ENCODE measurements around the gene EXOC6. TPM values are rescaled to one million over a fixed set of nuclear protein-coding genes. Genes with fewer than 3 reads are reported as not detected.

Gene EXOC6
- polyA plus RNA-seq, 4 donors, result 6.7 to 17.5 (median 9.6) TPM

DNA sequence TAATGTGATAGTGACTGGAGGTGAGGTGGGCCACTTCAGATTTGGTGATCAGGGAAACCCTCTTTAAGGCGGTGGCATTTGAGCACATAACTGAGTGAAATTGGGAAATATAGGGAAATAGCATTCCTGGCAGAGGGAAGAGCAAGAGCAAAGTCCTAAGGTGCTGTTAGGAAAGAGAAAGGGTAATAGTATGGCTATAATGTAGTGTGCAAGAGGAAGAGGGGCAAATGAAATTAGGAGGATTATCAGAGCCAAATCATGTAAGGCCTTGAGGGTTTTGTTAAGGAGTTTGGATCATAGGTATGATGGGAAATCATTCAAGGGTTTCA lies 184.5 kb downstream of the EXOC6 start:
- Histone ChIP-seq H3K4me1 (ENCODE audit: control insufficient read depth in 3 of 3, insufficient read depth in 2 of 3, low read depth in 1 of 3, low read length in 2 of 3) (peaks cover 0 to 16% (median 3%) of the 10 kb centered on the region in 3 donors), H3K9me3 (ENCODE audit: control insufficient read depth in 2 of 2, insufficient read depth in 1 of 2, low read depth in 1 of 2, low read length in 1 of 2) (peaks cover 0 to 3% of the 10 kb centered on the region in 2 donors), H3K27ac (ENCODE audit: low read depth in 1 of 3, low read length in 2 of 3) (no peak overlapping the region), H3K27me3 (ENCODE audit: control insufficient read depth in 3 of 3, insufficient read depth in 3 of 3, low read length in 3 of 3) (no peaks in the 10 kb centered on the region), H3K4me3 (ENCODE audit: low read depth in 1 of 3, low read length in 3 of 3) (no peak overlapping the region), H3K36me3 (ENCODE audit: control insufficient read depth in 3 of 3, insufficient read depth in 2 of 3, low read depth in 1 of 3, low read length in 3 of 3) (no peaks in the 10 kb centered on the region)
- peak; percentile 37 to 42 for DNase-seq
- 48 to 72% (median 68%) methylated on average over 1 of the region's 1 CpG for WGBS, 3 donors
- no peak for FAIRE-seq

DNA sequence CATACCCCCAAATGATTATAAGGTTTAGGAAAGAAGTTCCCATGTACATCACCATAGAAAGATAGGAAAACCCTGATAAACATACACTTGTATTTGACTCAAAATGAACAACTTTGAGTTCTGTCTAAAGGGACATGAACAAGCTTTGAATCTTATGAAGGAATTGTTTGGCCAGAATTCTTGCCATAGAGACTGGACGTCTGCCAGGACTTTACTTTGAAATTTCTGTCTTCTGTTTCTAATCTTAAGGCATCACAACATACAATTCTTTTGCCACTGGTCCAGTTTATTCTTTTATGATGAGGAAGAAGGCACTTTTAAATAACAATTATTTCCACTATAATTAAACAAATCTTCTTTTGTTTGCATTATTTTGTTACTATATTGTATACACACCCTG lies 186.1 kb downstream of the EXOC6 start:
- no peaks in the 10 kb centered on the region for H3K36me3 ChIP-seq (ENCODE audit: control insufficient read depth in 3 of 3, insufficient read depth in 2 of 3, low read depth in 1 of 3, low read length in 3 of 3)
- no peak overlapping the region for H3K4me3 ChIP-seq (ENCODE audit: low read depth in 1 of 3, low read length in 3 of 3)
- DNase-seq (no peak), FAIRE-seq (no peak)
- H3K9me3 ChIP-seq (ENCODE audit: control insufficient read depth in 2 of 2, insufficient read depth in 1 of 2, low read depth in 1 of 2, low read length in 1 of 2), result no peaks in the 10 kb centered on the region
- peaks cover 0 to 16% (median 3%) of the 10 kb centered on the region in 3 donors for H3K4me1 ChIP-seq (ENCODE audit: control insufficient read depth in 3 of 3, insufficient read depth in 2 of 3, low read depth in 1 of 3, low read length in 2 of 3)
- H3K27me3 ChIP-seq (ENCODE audit: control insufficient read depth in 3 of 3, insufficient read depth in 3 of 3, low read length in 3 of 3), result no peaks in the 10 kb centered on the region
- 19 to 40% (median 36%) methylated on average over 1 of the region's 1 CpG for WGBS, 3 donors
- no peak overlapping the region for H3K27ac ChIP-seq (ENCODE audit: low read depth in 1 of 3, low read length in 2 of 3)

DNA sequence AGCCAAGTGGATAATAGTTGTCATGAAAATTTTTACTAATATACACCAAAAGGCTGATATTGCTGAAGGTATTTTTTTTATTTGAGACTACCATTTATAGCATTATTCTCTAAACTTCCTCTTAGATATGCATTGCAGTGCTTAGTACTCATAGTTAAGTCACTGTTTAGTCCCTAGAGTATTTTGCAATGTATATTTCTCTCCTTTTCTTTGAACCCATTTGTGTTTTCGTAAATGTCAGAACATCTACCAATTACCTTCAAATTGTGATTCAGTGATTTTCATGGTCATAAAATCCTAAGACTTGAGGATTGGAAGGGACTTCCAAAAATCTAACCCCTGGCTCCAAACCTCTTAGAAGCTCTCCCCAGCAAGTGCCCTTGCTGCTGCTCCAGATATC lies 190.8 kb downstream of the EXOC6 start:
- Histone ChIP-seq H3K4me3 (ENCODE audit: low read depth in 1 of 3, low read length in 3 of 3) (no peak overlapping the region), H3K9me3 (ENCODE audit: control insufficient read depth in 2 of 2, insufficient read depth in 1 of 2, low read depth in 1 of 2, low read length in 1 of 2) (no peaks in the 10 kb centered on the region), H3K4me1 (ENCODE audit: control insufficient read depth in 3 of 3, insufficient read depth in 2 of 3, low read depth in 1 of 3, low read length in 2 of 3) (peaks cover 0 to 10% (median 2%) of the 10 kb centered on the region in 3 donors), H3K27me3 (ENCODE audit: control insufficient read depth in 3 of 3, insufficient read depth in 3 of 3, low read length in 3 of 3) (no peaks in the 10 kb centered on the region), H3K36me3 (ENCODE audit: control insufficient read depth in 3 of 3, insufficient read depth in 2 of 3, low read depth in 1 of 3, low read length in 3 of 3) (no peaks in the 10 kb centered on the region), H3K27ac (ENCODE audit: low read depth in 1 of 3, low read length in 2 of 3) (no peak overlapping the region)
- 97 to 100% (median 100%) methylated on average over 1 of the region's 1 CpG for WGBS, 3 donors
- no peak for FAIRE-seq
- DNase-seq, result no peak

DNA sequence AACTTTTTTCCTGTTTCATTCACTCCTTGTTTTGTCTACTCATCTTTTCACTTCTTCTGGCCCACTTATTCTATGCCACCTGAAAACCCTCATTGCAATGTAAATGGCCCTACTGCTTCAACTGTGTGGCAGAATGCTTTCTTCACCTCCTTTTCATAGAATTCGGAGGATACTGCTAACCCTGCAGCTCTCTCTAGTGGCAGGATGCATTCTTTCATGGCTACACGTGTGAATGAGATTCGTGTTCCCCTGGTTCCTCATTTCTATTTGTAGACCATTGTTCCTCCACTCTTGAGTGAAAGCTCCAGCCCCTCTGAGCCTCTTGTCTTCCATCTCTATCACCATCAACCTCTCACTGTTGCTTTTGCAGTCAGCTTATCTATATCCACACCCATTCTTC lies 191.4 kb downstream of the EXOC6 start:
- DNase-seq, result peak in 1 of 2 donors; percentile 39
- no peaks in the 10 kb centered on the region for H3K9me3 ChIP-seq (ENCODE audit: control insufficient read depth in 2 of 2, insufficient read depth in 1 of 2, low read depth in 1 of 2, low read length in 1 of 2)
- no peak for FAIRE-seq
- no peak overlapping the region for H3K4me3 ChIP-seq (ENCODE audit: low read depth in 1 of 3, low read length in 3 of 3)
- H3K27ac ChIP-seq (ENCODE audit: low read depth in 1 of 3, low read length in 2 of 3), result no peak overlapping the region
- H3K36me3 ChIP-seq (ENCODE audit: control insufficient read depth in 3 of 3, insufficient read depth in 2 of 3, low read depth in 1 of 3, low read length in 3 of 3), result no peaks in the 10 kb centered on the region
- H3K4me1 ChIP-seq (ENCODE audit: control insufficient read depth in 3 of 3, insufficient read depth in 2 of 3, low read depth in 1 of 3, low read length in 2 of 3), result peaks cover 0 to 6% (median 2%) of the 10 kb centered on the region in 3 donors
- H3K27me3 ChIP-seq (ENCODE audit: control insufficient read depth in 3 of 3, insufficient read depth in 3 of 3, low read length in 3 of 3), result no peaks in the 10 kb centered on the region
- WGBS, 3 donors, result 32 to 46% (median 43%) methylated on average over 3 of the region's 3 CpGs

DNA sequence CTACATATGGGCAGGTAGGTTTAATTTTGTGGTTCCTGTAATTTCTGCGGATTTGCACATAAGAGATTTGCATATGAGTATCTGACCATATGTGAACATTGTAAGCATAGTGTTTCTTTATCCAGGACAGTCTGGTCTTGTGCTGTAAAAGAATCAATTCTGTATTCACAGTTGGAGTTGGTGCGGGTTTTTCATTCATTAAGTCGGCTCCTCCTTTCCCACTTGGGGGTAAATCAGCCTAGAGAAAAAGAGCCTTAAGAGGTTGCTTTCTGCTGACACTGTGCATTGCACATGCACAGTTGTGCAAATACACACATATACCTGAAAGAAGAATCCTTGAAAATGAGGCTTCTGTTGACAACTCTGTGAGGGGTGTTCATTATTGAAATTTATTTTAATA lies 206.2 kb downstream of the EXOC6 start:
- Histone ChIP-seq H3K4me1 (ENCODE audit: control insufficient read depth in 3 of 3, insufficient read depth in 2 of 3, low read depth in 1 of 3, low read length in 2 of 3) (no peaks in the 10 kb centered on the region), H3K9me3 (ENCODE audit: control insufficient read depth in 2 of 2, insufficient read depth in 1 of 2, low read depth in 1 of 2, low read length in 1 of 2) (no peaks in the 10 kb centered on the region), H3K36me3 (ENCODE audit: control insufficient read depth in 3 of 3, insufficient read depth in 2 of 3, low read depth in 1 of 3, low read length in 3 of 3) (peaks cover 0 to 2% (median 0%) of the 10 kb centered on the region in 3 donors), H3K4me3 (ENCODE audit: low read depth in 1 of 3, low read length in 3 of 3) (no peak overlapping the region), H3K27ac (ENCODE audit: low read depth in 1 of 3, low read length in 2 of 3) (no peak overlapping the region), H3K27me3 (ENCODE audit: control insufficient read depth in 3 of 3, insufficient read depth in 3 of 3, low read length in 3 of 3) (peaks cover 0 to under 1% (median 0%) of the 10 kb centered on the region in 3 donors)
- WGBS, 3 donors, result 93 to 98% (median 96%) methylated on average over 3 of the region's 3 CpGs
- FAIRE-seq, result no peak
- no peak for DNase-seq

DNA sequence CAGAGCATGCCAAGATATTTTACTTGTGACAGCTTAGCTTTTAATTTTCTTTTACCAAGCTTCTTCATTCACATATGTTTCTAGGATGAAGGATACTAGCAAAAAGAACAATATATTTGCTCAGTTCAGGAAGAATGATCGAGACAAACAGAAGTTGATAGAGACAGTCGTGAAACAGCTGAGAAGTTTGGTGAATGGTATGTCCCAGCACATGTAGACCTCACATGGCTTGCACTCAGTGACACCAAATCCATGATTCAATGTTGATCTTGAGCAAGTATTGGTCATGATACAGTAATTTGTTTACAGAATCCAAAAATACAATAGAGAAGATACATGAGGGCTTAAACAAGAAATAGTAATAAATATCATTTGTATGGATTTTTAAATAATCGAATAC lies 209.8 kb downstream of the EXOC6 start:
- 96 to 98% (median 97%) methylated on average over 3 of the region's 3 CpGs for WGBS, 3 donors
- no peak for DNase-seq

DNA sequence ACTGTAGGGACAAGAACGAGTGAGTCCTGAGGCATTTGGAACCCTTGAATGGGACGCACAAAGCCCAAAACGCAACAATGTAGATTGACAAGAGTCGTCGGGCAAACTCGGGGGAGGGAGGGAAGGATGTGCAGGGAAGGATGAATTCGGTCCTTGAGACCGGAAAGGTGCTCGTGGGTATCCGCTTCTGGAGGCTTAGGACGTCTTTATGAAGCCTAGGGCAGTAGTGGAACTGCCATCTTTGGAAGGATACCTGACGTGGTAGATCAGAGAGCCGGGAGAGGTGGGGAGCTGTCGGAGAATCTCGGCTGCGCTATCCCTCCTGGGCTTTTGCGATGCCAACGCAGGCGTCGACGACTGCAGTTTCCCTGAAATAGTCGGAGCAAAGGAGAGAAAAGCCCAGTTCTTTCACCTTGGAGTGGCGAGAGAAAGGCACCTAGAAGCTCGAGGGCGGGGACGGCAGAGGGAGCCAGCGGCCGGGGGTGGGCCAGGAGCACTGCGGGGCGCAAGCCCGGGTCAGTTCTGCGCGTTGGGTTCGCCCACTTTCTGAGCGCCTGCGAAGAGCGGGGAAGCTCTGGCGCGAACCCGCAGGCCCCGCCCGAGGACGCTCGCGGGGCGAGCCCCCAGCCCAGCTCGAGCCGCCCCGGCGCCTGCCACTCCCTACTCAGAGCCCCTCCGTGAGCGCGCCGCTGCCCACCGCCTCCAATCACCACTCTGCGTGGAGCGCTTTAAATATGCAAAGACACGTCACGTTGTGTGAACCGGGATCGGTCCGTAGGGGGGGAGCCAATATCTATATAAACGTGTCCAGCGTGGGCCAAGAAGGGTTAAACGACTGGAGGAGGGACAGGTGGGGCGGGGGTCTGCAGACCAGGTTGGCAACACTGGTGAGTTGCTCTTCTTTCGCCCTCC lies 211.9 kb downstream of the EXOC6 start, which contains the start of gene CYP26C1:
CYP26C1 (plus strand) TSS at position 824 of the 912 bp plus-strand sequence. CDS start 466 bp downstream, outside the sequence.
- no peak for DNase-seq
- Histone ChIP-seq H3K4me1 (ENCODE audit: control insufficient read depth in 3 of 3, insufficient read depth in 2 of 3, low read depth in 1 of 3, low read length in 2 of 3) (peaks cover 0 to 10% (median 6%) of the 10 kb centered on the region in 3 donors), H3K27ac (ENCODE audit: low read depth in 1 of 3, low read length in 2 of 3) (no peak within 1 kb of the TSS), H3K27me3 (ENCODE audit: control insufficient read depth in 3 of 3, insufficient read depth in 3 of 3, low read length in 3 of 3) (peaks cover 9 to 57% (median 24%) of the 10 kb centered on the region in 3 donors), H3K9me3 (ENCODE audit: control insufficient read depth in 2 of 2, insufficient read depth in 1 of 2, low read depth in 1 of 2, low read length in 1 of 2) (no peaks in the 10 kb centered on the region), H3K4me3 (ENCODE audit: low read depth in 1 of 3, low read length in 3 of 3) (no peak within 1 kb of the TSS), H3K36me3 (ENCODE audit: control insufficient read depth in 3 of 3, insufficient read depth in 2 of 3, low read depth in 1 of 3, low read length in 3 of 3) (no peaks in the 10 kb centered on the region)
- WGBS, 3 donors, result 25 to 36% (median 28%) methylated on average over 61 to 67 of the region's 67 CpGs
- no peak for FAIRE-seq

More for the DNA sequence above, 209.8 kb downstream of the EXOC6 start:
- FAIRE-seq, result no peak
- no peak overlapping the region for H3K4me3 ChIP-seq (ENCODE audit: low read depth in 1 of 3, low read length in 3 of 3)
- peaks cover 9 to 36% (median 17%) of the 10 kb centered on the region in 3 donors for H3K27me3 ChIP-seq (ENCODE audit: control insufficient read depth in 3 of 3, insufficient read depth in 3 of 3, low read length in 3 of 3)
- no peaks in the 10 kb centered on the region for H3K9me3 ChIP-seq (ENCODE audit: control insufficient read depth in 2 of 2, insufficient read depth in 1 of 2, low read depth in 1 of 2, low read length in 1 of 2)
- H3K36me3 ChIP-seq (ENCODE audit: control insufficient read depth in 3 of 3, insufficient read depth in 2 of 3, low read depth in 1 of 3, low read length in 3 of 3), result no peaks in the 10 kb centered on the region
- H3K27ac ChIP-seq (ENCODE audit: low read depth in 1 of 3, low read length in 2 of 3), result no peak overlapping the region
- peaks cover 0 to 10% (median 6%) of the 10 kb centered on the region in 3 donors for H3K4me1 ChIP-seq (ENCODE audit: control insufficient read depth in 3 of 3, insufficient read depth in 2 of 3, low read depth in 1 of 3, low read length in 2 of 3)

DNA sequence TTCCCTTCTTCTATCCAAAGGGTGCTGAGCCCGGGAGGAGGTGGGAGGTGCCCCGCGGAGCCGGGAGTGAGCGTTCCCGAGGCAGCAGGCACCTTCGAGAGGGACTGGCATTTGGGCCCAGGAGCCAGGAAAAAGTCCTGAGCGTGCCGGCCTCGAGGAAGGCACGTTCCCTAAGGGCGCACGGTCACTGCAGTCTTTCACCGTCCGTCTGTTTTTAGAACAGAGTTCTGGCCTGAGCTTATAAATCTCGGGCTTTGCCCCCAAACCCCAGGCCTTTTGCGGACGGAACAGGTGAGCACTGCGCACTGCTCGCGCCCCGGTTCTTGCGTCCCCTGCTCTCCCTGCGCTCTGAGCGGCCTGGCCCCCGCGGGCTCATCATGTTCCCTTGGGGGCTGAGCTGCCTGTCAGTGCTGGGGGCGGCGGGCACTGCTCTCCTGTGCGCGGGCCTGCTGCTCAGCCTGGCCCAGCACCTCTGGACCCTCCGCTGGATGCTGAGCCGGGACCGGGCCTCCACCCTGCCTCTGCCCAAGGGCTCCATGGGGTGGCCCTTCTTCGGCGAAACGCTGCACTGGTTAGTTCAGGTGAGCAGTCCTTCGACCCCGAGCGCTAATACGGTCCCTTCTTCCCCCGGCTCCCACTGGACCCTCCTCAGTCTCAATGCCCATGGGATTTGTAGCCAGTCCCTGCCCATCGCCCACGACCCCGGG lies 212.7 kb downstream of the EXOC6 start:
- H3K36me3 ChIP-seq (ENCODE audit: control insufficient read depth in 3 of 3, insufficient read depth in 2 of 3, low read depth in 1 of 3, low read length in 3 of 3), result no peaks in the 10 kb centered on the region
- H3K4me1 ChIP-seq (ENCODE audit: control insufficient read depth in 3 of 3, insufficient read depth in 2 of 3, low read depth in 1 of 3, low read length in 2 of 3), result peaks cover 0 to 10% (median 6%) of the 10 kb centered on the region in 3 donors
- peaks cover 9 to 63% (median 27%) of the 10 kb centered on the region in 3 donors for H3K27me3 ChIP-seq (ENCODE audit: control insufficient read depth in 3 of 3, insufficient read depth in 3 of 3, low read length in 3 of 3)
- H3K9me3 ChIP-seq (ENCODE audit: control insufficient read depth in 2 of 2, insufficient read depth in 1 of 2, low read depth in 1 of 2, low read length in 1 of 2), result no peaks in the 10 kb centered on the region
- FAIRE-seq (no peak), DNase-seq (no peak)
- 24 to 38% (median 36%) methylated on average over 43 to 45 of the region's 45 CpGs for WGBS, 3 donors
- H3K27ac ChIP-seq (ENCODE audit: low read depth in 1 of 3, low read length in 2 of 3), result no peak overlapping the region
- no peak overlapping the region for H3K4me3 ChIP-seq (ENCODE audit: low read depth in 1 of 3, low read length in 3 of 3)

Measured in small intestine (tissue), 7 donors.